Activated CD8-positive, alpha-beta memory T cell treated with anti-CD3 and anti-CD28 coated beads for 1 hour (primary cell): ENCODE results near the gene ABHD15.

Experiments
- DNase-seq, 2 donors: peaks; one replicate each; pipeline ENCODE4 v3.0.0-alpha.2; 2020; ENCODE audit warnings: low read depth in 1 of 2; ENCODE audit errors: extremely low read depth in 1 of 2

The ABHD15 gene, protein sequence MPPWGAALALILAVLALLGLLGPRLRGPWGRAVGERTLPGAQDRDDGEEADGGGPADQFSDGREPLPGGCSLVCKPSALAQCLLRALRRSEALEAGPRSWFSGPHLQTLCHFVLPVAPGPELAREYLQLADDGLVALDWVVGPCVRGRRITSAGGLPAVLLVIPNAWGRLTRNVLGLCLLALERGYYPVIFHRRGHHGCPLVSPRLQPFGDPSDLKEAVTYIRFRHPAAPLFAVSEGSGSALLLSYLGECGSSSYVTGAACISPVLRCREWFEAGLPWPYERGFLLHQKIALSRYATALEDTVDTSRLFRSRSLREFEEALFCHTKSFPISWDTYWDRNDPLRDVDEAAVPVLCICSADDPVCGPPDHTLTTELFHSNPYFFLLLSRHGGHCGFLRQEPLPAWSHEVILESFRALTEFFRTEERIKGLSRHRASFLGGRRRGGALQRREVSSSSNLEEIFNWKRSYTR

GRCh38 chr17:29566473-29567303 is at the start of gene ABHD15:
TSS of gene ABHD15 (minus strand) at chr17:29567037. CDS start at chr17:29566966, 71 bp downstream.
- peak in 1 of 2 donors; percentile 40 for DNase-seq

DNA sequence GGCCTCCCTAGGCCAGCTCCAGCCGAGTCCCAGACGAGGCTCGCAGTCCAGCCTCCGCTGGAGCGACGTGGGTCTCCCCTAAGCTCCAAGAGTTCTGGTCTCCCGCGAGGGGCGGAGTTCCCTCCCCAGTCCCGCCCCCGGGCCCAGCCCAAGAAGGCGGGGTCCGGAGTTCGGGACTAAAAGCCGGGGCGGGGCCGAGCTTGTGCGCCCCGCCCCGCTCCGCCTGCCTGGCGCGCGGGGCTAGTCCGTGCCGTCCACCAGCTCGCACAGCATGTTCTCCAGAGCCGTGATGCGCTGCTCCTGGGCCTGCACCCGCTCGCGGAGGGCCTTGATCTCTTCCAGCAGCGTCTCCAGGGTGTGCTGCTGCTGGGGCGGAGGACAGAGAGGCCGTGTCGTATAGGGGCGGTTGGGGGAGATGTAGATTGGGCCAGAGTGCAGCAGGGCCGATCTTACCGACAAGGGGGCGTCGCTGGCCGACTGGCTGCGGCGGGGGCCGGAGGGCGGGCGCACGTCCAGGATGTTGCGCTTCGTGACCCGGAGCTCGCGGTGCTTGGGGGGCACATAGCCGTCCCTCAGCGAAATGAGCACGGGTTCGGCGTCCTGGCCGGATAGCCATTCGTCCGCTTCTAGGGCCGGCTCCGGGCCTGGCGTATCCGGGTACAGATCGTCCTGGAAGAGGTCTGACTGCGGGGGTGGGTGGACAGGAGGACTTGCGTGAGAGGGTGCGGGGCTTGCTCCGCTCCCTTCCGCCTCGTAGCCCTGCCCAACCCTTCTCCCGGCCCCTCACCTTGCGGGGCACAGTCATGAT is 48.9 kb upstream of the ABHD15 start:
- DNase-seq, result peak in 1 of 2 donors; percentile 73

DNA sequence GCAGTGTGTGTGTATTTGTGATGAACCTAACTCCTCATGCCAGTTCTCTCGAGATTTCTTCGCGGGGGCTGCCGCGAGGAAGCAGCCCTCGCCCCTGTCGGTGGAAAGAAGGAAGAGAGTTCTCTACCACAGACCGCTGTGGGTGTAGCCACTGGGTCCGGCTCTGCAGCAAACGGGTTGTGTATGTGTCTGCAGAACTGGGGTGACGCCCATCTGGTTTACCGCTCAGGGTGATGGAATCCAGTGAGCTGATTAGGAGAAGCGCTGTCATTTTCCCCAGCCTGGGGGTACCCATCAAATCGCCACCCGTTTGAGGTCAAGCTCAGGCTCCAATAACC is 48.2 kb upstream of the ABHD15 start:
- peak; percentile 49 to 52 for DNase-seq

DNA sequence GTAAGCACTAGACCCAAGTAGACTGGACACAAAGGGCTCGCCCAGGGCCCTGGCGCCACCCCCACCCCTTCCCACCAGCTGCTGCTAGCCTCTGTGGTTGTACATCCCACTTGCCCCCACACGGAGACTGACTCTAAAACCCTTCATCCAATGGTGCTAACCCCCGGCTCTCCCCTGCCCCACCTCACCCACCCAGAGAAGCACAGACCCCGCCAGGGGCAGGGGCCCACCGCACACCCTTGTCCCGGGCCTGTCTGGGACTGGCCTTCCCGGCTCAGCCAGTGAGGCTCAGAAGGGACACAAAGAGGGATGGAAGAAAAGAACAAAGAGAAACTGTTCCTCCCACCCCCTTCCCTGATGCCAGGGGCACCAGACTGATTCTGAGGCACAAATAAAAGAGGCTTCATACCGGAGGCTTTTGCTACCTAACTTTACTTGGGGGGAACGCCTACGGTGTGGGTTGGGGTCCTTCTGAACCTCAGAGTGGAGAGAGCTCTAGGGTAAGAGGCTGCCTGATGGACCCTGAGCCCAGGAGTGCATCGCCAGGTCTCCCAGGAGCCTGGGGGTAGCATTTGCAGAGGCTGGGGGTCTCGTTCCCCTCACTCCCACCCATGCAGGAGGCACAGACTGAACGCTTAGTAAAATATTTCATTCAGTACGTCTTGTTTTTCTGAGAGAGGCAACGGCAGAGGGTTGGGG is 47.7 kb upstream of the ABHD15 start:
- DNase-seq, result no peak

GRCh38 chr17:29613856-29614255 is 47.0 kb upstream of the ABHD15 start:
- no peak for DNase-seq

DNA sequence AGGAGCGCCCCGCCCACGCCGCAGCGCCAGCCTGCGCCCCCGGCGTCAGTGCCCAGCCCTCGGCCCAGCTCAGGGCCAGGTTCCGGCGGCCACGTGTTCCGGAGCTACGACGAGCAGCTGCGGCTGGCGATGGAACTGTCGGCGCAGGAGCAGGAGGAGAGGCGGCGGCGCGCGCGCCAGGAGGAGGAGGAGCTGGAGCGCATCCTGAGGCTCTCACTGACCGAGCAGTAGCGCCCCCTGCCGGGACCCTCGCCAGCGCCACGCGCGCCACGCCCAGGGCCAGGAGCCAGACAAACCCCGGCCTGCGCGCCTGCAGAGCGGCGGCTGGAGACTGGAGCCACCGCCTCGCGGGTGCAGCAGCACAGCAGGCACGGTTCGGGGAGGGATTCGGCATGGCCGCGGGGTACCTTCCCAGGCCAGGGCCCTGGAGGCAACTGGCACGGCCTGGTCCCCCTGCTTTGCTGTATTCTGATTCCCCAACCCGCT is 46.6 kb upstream of the ABHD15 start:
- DNase-seq, result peak; percentile 79 to 92

GRCh38 chr17:29612404-29613280 is 45.8 kb upstream of the ABHD15 start:
- no peak for DNase-seq

DNA sequence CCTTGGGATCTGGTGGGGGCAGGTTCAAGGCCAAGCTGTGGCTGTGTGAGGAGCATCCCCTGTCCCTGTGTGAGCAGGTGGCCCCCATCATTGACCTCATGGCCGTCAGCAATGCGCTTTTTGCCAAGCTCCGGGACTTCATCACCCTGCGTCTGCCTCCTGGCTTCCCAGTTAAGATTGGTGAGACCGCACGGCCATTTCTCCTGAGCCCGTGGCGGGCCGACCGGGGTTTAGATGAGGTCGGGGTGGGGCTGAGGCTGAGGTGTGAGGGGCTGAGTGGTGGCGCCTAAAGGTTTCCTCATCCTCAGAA is 45.2 kb upstream of the ABHD15 start:
- no peak for DNase-seq

DNA sequence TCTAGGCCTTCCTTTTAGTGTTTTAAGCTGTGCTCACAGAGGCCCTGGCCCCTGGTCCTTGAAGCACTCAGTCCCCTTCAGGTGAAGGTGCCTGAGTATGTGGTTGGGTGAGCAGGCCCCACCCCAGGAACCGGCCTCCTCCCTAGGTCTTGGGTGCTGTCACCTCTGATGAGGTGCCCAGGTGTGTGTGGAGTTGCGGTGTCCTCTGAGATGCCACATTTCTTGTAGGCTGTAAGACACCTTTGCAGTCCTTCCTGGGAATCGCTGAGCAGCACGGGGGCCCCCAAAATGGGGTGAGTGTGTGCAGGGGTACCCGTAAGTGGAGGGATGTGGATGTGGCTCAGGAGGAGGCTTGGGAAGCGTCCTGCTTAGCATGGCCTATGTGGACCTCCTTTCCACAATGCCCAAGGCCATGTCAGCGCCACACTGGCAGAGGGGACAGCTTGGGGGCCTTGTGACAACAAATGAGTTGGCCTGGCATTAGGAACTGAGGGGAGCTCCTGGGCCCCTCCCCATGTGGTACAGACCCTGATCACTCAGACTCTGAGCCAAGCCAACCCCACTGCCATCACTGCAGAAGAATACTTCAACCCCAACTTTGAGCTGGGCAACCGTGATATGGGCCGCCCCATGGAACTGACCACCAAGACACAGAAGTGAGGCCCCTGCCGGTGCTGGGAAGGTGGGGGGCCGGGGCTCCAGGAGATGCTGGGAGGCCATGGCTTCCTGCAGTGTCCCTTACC is 44.7 kb upstream of the ABHD15 start:
- no peak for DNase-seq

- no peak for DNase-seq
Measured at GRCh38 chr17:29610395-29610794, 43.6 kb upstream of the ABHD15 start.

GRCh38 chr17:29608986-29609385 is 42.1 kb upstream of the ABHD15 start:
- DNase-seq, result no peak

DNA sequence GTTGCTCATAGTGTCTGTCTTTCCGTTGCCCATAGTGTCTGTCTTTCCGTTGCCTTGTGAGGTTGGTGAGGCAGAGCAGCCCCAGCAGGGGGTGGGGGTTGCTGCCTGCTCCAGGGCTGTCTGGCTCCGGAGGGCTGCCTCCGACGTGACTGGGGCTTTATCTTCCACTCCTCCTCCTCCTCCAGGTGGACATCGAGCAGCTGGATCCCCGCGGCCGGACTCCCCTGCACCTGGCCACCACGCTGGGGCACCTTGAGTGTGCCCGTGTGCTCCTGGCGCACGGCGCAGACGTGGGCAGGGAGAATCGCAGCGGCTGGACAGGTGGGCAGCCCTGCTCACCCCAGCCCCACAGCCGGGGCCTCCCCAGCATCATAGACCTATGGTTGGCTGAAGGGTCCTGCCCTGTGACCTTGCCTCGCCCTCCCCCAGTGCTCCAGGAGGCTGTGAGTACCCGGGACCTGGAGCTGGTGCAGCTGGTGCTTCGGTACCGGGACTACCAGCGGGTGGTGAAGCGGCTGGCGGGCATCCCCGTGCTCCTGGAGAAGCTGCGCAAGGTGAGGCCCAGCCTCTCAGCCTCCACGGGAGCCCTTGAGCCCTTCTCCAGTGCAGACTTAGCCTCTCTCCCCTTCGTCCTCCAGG is 40.8 kb upstream of the ABHD15 start:
- no peak for DNase-seq

DNA sequence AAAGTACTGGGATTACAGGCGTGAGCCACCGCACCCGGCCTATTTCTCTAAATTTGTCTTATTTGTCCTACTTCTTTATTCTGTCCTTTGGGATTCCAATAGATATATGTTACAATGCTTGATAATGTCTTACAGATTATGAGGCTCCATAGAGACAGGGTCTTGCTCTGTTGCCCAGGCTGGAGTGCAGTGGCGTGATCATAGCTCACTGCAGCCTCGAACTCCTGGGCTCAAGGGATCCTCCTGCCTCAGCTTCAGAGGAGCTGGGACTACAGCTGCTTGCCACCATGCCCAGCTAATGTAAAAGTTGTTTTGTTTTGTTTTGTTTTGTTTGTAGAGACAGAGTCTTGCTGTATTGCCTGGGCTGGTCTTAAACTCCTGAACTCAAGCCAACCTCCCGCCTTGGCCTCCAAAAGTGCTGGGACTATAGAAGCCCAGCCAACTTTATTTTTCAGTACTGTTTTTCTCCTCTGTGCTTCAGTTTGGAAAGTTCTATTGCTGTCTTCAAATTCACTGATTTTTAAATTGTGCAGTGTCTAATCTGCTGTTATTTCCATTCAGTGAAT is 36.4 kb upstream of the ABHD15 start:
- no peak for DNase-seq

DNA sequence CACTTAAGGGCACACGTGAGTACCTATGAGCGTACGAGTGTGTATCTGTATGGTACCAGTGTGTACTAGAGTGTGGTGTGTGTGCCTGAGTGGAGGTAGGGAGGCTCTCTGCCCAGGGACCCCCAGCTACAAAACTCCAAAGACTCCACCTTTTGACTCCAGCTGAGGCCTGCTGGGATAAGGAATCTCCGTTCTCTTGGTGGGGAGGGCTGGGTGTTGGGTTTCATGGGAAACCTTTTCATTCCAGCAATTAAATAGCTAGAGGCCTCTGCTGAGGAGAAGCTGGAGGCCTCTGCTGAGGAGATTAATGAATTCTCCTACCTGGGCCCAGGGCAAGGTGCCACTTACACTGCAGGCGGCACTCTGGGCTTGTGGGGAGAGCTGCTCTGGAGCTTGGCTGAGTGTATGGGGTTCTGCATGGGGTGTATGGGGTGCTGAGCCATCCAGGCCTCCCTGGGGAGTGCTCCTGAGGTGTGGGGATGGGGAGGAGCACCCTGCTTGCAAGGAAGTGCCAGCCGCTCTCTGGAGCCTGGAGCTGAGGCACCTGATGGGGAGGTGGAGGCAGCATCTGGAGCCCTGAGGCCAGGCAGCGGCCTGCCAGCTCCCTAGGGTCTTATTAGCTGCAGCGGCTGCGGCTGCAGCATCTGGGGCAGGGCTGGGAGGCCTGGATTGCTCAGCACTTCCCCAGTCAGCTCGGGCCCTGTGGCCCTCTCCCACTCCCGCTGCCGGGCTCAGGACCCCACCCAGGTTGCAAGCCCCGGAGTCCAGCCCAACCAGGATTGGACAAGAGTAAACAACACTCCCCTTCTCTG is 30.7 kb upstream of the ABHD15 start:
- no peak for DNase-seq

DNA sequence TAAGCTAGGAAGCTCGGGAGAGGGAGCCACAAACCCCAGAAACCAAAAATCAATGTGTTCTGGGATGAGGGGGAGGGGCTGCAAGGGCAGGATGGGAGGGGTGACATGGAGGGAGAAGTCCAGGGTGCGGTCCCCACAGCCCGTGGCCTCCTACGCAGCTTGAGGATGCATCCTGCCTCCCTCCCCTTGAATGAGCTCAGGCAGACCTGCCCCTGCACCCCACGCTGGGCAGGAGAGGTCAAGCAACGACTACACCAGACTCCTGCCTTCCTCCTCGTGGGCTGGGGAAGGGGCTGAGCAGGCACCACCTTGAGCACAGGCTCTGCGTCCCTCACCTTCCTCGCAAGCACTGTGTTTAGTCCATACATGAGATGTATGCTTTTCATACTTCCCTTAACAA is 30.0 kb upstream of the ABHD15 start:
- no peak for DNase-seq

DNA sequence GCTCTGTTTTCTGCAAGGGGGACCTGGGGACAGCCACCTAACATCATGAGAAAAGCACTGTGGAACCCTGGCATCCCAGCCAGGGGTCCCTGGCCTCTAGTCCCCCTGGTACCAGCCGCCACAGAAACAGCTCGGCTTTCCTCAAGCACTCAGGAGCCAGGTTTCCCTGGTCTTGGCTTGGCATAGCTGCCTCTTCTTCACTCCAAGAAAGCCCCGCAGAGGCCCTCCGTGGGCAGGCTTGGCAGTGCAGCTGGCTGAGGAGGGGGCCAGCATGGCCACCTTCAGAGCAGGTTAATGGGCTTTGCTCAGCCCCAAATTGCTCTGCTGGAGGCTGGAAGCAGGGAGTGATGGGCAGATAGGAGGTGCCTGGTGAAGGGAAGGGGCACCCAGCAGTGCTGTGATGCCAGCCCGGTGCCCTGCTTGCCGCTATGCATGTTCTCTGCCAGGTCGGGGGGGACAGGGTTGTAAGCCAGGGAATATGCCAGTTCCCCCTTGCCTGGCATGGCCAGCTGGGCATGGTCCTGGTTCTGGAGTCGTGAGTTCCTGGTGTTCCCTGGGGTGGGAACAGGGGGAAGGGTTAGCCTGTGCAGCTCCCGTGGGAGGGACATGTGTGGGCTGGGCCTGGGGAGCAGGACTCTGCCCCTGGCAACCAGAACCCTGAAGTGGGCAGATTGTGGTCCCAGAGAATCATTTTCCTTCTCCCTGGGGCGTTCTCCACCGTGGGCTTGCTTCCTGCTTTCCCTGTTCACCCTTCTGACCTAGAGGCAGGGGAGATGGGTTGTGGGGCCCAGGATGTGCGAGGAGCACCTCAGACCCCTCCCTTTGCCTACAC is 29.3 kb upstream of the ABHD15 start:
- DNase-seq, result no peak
